ENCODE data around the gene CR2.

The CR2 gene
- total RNA-seq: 1.3 to 4.3 (median 3.7) reads per million in 3 donors

DNA sequence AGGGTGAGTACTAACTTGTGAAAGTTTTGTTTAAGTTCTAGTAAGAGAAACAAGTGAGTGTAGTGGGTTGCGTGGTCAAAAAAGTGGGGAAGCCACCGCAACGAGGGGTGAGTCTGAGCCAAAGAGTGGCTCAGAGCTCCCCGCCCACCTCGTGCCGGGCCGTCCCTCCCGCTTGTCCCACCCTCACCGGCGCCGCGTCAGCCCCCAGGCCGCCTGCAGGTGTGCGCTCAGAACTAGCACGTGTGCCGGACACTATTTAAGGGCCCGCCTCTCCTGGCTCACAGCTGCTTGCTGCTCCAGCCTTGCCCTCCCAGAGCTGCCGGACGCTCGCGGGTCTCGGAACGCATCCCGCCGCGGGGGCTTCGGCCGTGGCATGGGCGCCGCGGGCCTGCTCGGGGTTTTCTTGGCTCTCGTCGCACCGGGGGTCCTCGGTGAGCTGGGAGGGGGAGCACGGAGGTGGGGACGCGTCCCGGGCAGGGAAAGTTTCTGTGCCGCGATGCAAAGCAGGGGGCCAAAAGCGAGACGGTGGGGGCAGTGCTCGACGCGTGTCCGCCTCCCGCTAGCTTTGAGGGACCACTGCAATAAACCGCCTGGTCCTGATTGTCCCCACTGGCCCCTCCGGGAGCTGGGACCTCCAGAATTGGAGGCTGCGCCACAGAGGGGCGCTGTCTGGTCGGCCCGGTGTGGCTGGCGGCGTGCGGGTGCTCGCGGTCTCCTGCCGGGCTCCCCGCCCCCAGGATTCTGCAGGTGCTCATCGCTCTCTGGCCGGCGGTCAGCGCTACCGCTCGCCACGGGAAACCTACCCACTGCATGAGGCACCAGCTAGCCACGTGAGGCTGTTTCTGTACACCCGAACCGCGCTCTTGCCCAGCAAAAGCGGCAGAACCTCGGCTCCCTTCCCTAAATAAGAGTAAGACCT, at the start of gene CR2:
CR2 (plus strand) TSS at position 283 of the 919 bp plus-strand sequence; CDS start at position 374, 91 bp downstream.
- Histone ChIP-seq H3K9me3 (ENCODE audit: control insufficient read depth, low read length) (no peaks in the 10 kb centered on the region), H3K4me1 (ENCODE audit: control insufficient read depth, insufficient read depth, low read length, poor library complexity, severe bottlenecking) (peaks cover 12% of the 10 kb centered on the region), H3K4me3 (ENCODE audit: insufficient read depth, low read depth, low read length, poor library complexity, severe bottlenecking) (peak within 1 kb of the TSS; percentile 55), H3K27me3 (replicated peaks; ENCODE audit: control insufficient read depth, insufficient read depth, low read length, poor library complexity, severe bottlenecking) (peaks cover 12% of the 10 kb centered on the region), H3K36me3 (ENCODE audit: control insufficient read depth, insufficient read depth, low read length) (no peaks in the 10 kb centered on the region), H3K27ac (ENCODE audit: insufficient read depth, low read length, poor library complexity, severe bottlenecking) (no peak within 1 kb of the TSS)
- peak in 1 of 3 donors; percentile 12 for DNase-seq

DNA sequence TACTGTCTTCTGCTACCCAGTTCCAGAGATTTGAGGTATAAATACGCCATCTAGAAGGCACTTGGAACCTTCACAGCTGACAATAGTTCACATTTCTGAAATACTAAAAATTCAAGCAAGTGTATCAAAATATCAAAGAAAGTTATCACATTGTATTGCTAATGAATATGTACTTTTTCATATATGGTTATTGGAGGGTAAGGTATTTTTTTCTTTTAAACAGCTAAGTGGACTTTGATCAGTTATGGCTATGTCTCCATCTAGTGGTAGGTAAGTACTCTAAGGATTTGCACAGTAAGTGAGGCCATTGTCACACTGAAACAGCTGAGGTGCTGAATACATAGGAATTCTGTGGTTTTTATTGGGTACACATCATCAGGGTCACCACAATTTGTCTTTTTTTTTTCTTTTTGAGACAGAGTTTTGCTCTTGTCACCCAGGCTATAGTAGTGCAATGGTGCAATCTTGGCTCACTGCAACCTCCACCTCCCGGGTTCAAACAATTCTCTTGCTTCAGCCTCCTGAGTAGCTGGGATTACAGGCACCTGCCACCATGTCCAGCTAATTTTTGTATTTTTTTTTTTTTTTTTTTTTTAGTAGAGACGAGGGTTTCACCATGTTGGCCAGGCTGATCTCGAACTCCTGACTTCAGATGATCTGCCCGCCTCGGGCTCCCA, 49.1 kb upstream of the CR2 start:
- no peaks in the 10 kb centered on the region for H3K4me1 ChIP-seq (ENCODE audit: control insufficient read depth, insufficient read depth, low read length, poor library complexity, severe bottlenecking)
- DNase-seq: no peak

DNA sequence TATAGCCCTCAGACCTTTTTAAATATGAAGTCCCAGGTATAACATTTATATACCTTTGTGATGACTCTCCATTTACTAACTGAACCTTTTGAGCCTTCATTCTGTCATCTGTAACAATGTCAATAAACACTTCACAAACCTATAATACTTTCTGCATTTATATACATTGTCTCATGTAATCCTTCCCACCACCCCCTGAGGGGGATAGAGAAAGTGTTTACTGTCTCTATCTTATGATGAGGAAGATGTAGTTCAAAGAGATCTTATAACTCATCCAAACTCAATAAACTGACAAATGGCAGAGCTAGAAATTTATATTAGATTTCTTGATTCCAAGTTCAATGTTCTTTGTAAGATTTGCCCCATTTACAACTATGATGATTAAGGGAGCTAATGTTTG, 48.3 kb upstream of the CR2 start:
- Histone ChIP-seq H3K4me3 (ENCODE audit: insufficient read depth, low read depth, low read length, poor library complexity, severe bottlenecking) (no peak overlapping the region), H3K27me3 (replicated peaks; ENCODE audit: control insufficient read depth, insufficient read depth, low read length, poor library complexity, severe bottlenecking) (no peaks in the 10 kb centered on the region), H3K36me3 (ENCODE audit: control insufficient read depth, insufficient read depth, low read length) (no peaks in the 10 kb centered on the region), H3K27ac (ENCODE audit: insufficient read depth, low read length, poor library complexity, severe bottlenecking) (no peak overlapping the region), H3K4me1 (ENCODE audit: control insufficient read depth, insufficient read depth, low read length, poor library complexity, severe bottlenecking) (no peaks in the 10 kb centered on the region), H3K9me3 (ENCODE audit: control insufficient read depth, low read length) (no peaks in the 10 kb centered on the region)
- DNase-seq: no peak

More for the DNA sequence above, 49.1 kb upstream of the CR2 start:
- H3K27me3 ChIP-seq (replicated peaks; ENCODE audit: control insufficient read depth, insufficient read depth, low read length, poor library complexity, severe bottlenecking): no peaks in the 10 kb centered on the region
- H3K9me3 ChIP-seq (ENCODE audit: control insufficient read depth, low read length): no peaks in the 10 kb centered on the region
- no peaks in the 10 kb centered on the region for H3K36me3 ChIP-seq (ENCODE audit: control insufficient read depth, insufficient read depth, low read length)
- no peak overlapping the region for H3K4me3 ChIP-seq (ENCODE audit: insufficient read depth, low read depth, low read length, poor library complexity, severe bottlenecking)
- no peak overlapping the region for H3K27ac ChIP-seq (ENCODE audit: insufficient read depth, low read length, poor library complexity, severe bottlenecking)

DNA sequence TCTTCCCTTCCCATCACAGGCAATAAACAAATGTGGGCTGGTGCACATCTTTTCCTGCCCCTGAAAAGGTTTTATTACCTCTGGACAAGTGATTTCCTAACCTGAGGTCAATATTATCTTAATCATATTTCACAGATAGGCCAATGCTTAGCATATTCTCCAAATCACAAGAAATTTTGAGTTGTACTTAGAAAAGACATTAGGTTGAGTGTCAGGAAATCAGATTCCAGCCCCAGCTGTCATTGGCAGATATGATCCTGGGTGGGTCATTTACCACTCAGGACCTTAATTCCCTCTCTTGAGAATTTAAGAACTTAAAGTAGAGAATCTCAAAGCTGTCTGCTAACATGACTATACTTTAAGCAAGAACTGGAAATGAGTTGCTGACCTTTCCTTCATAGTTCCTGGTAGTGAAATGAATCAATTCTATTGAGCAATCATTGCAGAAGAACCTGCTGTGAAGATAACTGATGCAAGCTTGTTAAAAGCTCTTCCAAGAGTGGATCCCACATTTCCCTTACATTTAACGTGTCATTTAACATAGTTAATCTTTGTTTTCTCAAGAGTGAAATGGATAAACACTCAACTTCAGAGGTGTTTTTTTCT, 46.4 kb upstream of the CR2 start:
- Histone ChIP-seq H3K4me1 (ENCODE audit: control insufficient read depth, insufficient read depth, low read length, poor library complexity, severe bottlenecking) (no peaks in the 10 kb centered on the region), H3K36me3 (ENCODE audit: control insufficient read depth, insufficient read depth, low read length) (no peaks in the 10 kb centered on the region), H3K9me3 (ENCODE audit: control insufficient read depth, low read length) (no peaks in the 10 kb centered on the region), H3K4me3 (ENCODE audit: insufficient read depth, low read depth, low read length, poor library complexity, severe bottlenecking) (no peak overlapping the region), H3K27me3 (replicated peaks; ENCODE audit: control insufficient read depth, insufficient read depth, low read length, poor library complexity, severe bottlenecking) (no peaks in the 10 kb centered on the region), H3K27ac (ENCODE audit: insufficient read depth, low read length, poor library complexity, severe bottlenecking) (no peak overlapping the region)
- no peak for DNase-seq

DNA sequence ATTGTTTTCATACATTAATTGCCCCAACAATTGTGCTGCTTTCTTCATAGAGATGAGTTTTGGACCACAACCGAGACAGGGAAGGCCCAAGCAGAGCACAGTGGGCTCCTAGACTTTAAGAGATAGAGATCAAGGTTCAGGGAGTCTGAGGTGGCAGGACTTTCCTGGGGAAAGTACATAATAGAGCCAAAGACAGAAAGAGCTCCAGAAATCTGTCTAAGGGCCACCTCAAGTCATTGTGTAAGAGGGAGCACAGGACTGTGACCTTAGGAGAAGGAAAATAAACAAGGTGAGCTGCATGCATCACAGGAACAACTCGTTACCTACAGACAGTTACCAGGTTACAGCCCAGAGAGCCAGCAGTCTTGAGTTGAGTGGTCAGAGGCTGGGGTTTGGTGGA, 41.3 kb upstream of the CR2 start:
- H3K4me3 ChIP-seq (ENCODE audit: insufficient read depth, low read depth, low read length, poor library complexity, severe bottlenecking): no peak overlapping the region
- H3K27ac ChIP-seq (ENCODE audit: insufficient read depth, low read length, poor library complexity, severe bottlenecking): no peak overlapping the region
- no peak for DNase-seq
- no peaks in the 10 kb centered on the region for H3K4me1 ChIP-seq (ENCODE audit: control insufficient read depth, insufficient read depth, low read length, poor library complexity, severe bottlenecking)
- no peaks in the 10 kb centered on the region for H3K36me3 ChIP-seq (ENCODE audit: control insufficient read depth, insufficient read depth, low read length)
- no peaks in the 10 kb centered on the region for H3K27me3 ChIP-seq (replicated peaks; ENCODE audit: control insufficient read depth, insufficient read depth, low read length, poor library complexity, severe bottlenecking)
- no peaks in the 10 kb centered on the region for H3K9me3 ChIP-seq (ENCODE audit: control insufficient read depth, low read length)

DNA sequence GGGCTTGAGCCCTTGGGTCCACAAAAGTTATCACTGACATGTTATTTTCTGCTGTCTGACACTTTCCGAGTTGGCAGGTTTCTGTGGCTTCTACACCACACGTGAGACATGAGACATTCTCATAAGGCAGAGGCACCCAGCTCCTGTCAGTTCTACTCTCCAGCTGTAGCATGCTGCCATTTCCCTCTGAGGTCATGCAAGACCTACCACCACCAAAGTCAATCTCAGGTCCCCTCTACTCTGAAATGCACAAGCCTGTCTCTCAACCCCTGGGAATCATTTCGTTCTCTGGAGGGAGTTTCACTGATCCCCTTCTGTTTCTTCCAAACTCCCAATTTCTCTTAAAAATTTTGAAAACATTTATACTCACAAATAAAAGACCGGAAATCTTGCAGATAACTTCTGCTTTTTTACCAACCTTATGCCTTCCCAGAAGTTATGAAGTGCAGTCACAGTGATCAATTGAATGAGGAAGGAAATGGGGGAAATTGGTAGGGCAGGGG, 39.5 kb upstream of the CR2 start:
- Histone ChIP-seq H3K4me1 (ENCODE audit: control insufficient read depth, insufficient read depth, low read length, poor library complexity, severe bottlenecking) (no peaks in the 10 kb centered on the region), H3K9me3 (ENCODE audit: control insufficient read depth, low read length) (no peaks in the 10 kb centered on the region), H3K36me3 (ENCODE audit: control insufficient read depth, insufficient read depth, low read length) (no peaks in the 10 kb centered on the region), H3K4me3 (ENCODE audit: insufficient read depth, low read depth, low read length, poor library complexity, severe bottlenecking) (no peak overlapping the region), H3K27ac (ENCODE audit: insufficient read depth, low read length, poor library complexity, severe bottlenecking) (no peak overlapping the region), H3K27me3 (replicated peaks; ENCODE audit: control insufficient read depth, insufficient read depth, low read length, poor library complexity, severe bottlenecking) (no peaks in the 10 kb centered on the region)
- DNase-seq: no peak

DNA sequence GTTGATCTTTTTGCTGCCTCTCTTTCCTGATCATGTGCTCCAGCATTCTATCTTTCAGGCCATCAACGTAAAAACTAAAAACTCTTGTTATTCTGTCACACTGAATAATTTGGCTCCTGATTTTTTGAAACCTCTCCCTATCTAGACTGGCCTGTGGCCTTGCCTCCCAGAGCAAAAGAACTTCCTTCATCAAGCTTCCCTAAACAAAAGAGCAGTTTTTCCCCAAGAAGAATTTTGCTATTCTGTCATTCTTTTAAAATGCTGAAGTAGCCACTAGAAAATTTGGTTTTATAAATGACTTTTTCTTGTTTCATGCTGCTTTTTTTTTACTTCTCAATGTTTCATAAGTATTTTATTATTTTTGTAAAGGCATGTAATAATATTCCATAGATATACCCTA, 37.1 kb upstream of the CR2 start:
- H3K4me3 ChIP-seq (ENCODE audit: insufficient read depth, low read depth, low read length, poor library complexity, severe bottlenecking): no peak overlapping the region
- H3K27me3 ChIP-seq (replicated peaks; ENCODE audit: control insufficient read depth, insufficient read depth, low read length, poor library complexity, severe bottlenecking): no peaks in the 10 kb centered on the region
- no peaks in the 10 kb centered on the region for H3K4me1 ChIP-seq (ENCODE audit: control insufficient read depth, insufficient read depth, low read length, poor library complexity, severe bottlenecking)
- no peak overlapping the region for H3K27ac ChIP-seq (ENCODE audit: insufficient read depth, low read length, poor library complexity, severe bottlenecking)
- no peaks in the 10 kb centered on the region for H3K36me3 ChIP-seq (ENCODE audit: control insufficient read depth, insufficient read depth, low read length)
- DNase-seq: no peak
- H3K9me3 ChIP-seq (ENCODE audit: control insufficient read depth, low read length): no peaks in the 10 kb centered on the region

DNA sequence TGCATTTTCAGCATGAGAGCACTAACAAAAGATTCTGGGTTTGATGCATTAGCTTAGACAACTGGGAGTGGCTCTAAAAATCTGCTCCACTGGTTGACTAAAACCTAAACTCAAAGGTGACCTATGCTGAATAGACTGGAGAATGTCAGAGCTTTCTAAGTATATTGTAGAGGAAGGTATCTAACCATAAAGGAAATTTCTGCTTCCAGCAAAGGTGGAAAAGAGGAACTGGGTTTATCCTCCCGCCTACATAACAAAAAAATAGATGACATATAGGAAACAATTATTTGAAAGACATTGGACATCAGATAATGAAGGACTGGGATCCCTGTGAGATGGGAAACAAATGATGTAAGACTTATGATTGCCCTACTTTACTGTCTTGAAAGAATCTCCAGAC, 35.8 kb upstream of the CR2 start:
- DNase-seq: no peak
- Histone ChIP-seq H3K4me3 (ENCODE audit: insufficient read depth, low read depth, low read length, poor library complexity, severe bottlenecking) (no peak overlapping the region), H3K36me3 (ENCODE audit: control insufficient read depth, insufficient read depth, low read length) (no peaks in the 10 kb centered on the region), H3K4me1 (ENCODE audit: control insufficient read depth, insufficient read depth, low read length, poor library complexity, severe bottlenecking) (no peaks in the 10 kb centered on the region), H3K27ac (ENCODE audit: insufficient read depth, low read length, poor library complexity, severe bottlenecking) (no peak overlapping the region), H3K27me3 (replicated peaks; ENCODE audit: control insufficient read depth, insufficient read depth, low read length, poor library complexity, severe bottlenecking) (no peaks in the 10 kb centered on the region), H3K9me3 (ENCODE audit: control insufficient read depth, low read length) (no peaks in the 10 kb centered on the region)

DNA sequence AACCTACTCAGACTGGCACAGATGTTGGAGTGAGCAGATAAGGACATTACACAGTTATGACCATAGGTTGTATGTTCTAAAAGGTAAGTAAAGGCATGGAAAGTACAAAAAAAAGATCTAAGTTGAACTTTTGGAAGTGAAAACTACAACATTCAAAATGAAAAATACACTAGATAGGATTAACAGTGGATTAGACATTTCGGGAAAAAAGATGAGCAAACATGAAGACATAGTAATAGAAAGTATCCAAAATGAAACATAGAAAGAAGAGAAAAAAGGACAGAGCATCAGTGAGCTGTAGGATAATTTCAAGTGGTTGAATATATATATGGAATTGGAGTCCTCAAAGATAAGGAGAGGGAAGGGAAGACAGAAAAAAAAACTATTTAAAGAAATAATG, 34.0 kb upstream of the CR2 start:
- Histone ChIP-seq H3K9me3 (ENCODE audit: control insufficient read depth, low read length) (no peaks in the 10 kb centered on the region), H3K4me3 (ENCODE audit: insufficient read depth, low read depth, low read length, poor library complexity, severe bottlenecking) (no peak overlapping the region), H3K27ac (ENCODE audit: insufficient read depth, low read length, poor library complexity, severe bottlenecking) (no peak overlapping the region), H3K4me1 (ENCODE audit: control insufficient read depth, insufficient read depth, low read length, poor library complexity, severe bottlenecking) (no peaks in the 10 kb centered on the region), H3K36me3 (ENCODE audit: control insufficient read depth, insufficient read depth, low read length) (no peaks in the 10 kb centered on the region), H3K27me3 (replicated peaks; ENCODE audit: control insufficient read depth, insufficient read depth, low read length, poor library complexity, severe bottlenecking) (no peaks in the 10 kb centered on the region)
- DNase-seq: no peak
